Measurements from ENCODE around the gene FYN. TPM values are rescaled to one million over a fixed set of nuclear protein-coding genes. Genes with fewer than 3 reads are reported as not detected.
A peak's percentile ranks its signal among the peaks of the same experiment; 100 is the strongest.

Gene FYN
- total and polyA plus RNA-seq, 10 of the 15 experiments (the other 5 are each of a cell fraction or from before 2014, with no cell fraction given): 51.4 to 247 (median 138) TPM

DNA sequence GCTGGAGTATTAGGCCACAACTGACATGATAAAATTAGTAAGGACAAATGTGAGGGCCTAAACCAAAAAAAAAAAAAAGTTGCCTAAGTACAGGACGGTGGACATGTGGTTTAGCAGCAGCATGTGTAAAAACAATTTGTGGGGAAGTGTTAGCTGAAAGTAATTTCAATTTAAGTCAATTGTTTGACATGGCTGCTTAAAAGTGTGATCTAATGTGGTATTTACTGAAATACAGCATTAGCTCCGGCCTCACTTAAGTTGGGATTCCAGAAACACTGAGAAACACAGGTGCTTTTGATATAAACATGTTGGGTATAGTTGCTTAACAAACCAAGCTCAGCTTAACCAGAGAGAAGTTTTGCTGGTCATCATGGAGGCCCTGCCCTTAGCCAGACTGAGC, 119.7 kb downstream of the FYN start (continued):
- TF ChIP-seq, protein P1, sequence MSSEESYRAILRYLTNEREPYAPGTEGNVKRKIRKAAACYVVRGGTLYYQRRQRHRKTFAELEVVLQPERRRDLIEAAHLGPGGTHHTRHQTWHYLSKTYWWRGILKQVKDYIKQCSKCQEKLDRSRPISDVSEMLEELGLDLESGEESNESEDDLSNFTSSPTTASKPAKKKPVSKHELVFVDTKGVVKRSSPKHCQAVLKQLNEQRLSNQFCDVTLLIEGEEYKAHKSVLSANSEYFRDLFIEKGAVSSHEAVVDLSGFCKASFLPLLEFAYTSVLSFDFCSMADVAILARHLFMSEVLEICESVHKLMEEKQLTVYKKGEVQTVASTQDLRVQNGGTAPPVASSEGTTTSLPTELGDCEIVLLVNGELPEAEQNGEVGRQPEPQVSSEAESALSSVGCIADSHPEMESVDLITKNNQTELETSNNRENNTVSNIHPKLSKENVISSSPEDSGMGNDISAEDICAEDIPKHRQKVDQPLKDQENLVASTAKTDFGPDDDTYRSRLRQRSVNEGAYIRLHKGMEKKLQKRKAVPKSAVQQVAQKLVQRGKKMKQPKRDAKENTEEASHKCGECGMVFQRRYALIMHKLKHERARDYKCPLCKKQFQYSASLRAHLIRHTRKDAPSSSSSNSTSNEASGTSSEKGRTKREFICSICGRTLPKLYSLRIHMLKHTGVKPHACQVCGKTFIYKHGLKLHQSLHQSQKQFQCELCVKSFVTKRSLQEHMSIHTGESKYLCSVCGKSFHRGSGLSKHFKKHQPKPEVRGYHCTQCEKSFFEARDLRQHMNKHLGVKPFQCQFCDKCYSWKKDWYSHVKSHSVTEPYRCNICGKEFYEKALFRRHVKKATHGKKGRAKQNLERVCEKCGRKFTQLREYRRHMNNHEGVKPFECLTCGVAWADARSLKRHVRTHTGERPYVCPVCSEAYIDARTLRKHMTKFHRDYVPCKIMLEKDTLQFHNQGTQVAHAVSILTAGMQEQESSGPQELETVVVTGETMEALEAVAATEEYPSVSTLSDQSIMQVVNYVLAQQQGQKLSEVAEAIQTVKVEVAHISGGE (CRISPR knock-in tag; IDR thresholded peaks at IDR 0.05): no peak
- TF ChIP-seq MEF2B (IDR thresholded peaks at IDR 0.05; ENCODE audit: partially characterized antibody, poor library complexity, severe bottlenecking): no peak
- peak; percentile 83 for TF ChIP-seq RUNX3 (IDR thresholded peaks at IDR 0.05; ENCODE audit: low read length)
- TF ChIP-seq HDAC2 (IDR thresholded peaks at IDR 0.05): no peak
- no peak for TF ChIP-seq RB1 (IDR thresholded peaks at IDR 0.05; ENCODE audit: borderline replicate concordance)
- TF ChIP-seq, protein P2, sequence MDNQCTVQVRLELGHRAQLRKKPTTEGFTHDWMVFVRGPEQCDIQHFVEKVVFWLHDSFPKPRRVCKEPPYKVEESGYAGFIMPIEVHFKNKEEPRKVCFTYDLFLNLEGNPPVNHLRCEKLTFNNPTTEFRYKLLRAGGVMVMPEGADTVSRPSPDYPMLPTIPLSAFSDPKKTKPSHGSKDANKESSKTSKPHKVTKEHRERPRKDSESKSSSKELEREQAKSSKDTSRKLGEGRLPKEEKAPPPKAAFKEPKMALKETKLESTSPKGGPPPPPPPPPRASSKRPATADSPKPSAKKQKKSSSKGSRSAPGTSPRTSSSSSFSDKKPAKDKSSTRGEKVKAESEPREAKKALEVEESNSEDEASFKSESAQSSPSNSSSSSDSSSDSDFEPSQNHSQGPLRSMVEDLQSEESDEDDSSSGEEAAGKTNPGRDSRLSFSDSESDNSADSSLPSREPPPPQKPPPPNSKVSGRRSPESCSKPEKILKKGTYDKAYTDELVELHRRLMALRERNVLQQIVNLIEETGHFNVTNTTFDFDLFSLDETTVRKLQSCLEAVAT (IDR thresholded peaks at IDR 0.05): peak; percentile 45; the same call in 1 of the 2 replicates
- no peak for TF ChIP-seq BRCA1 (IDR thresholded peaks at IDR 0.05; ENCODE audit: low read depth, low read length)
- TF ChIP-seq YBX1 (IDR thresholded peaks at IDR 0.05): no peak
- TF ChIP-seq CBX5 (IDR thresholded peaks at IDR 0.05; ENCODE audit: low read depth): no peak
- no peak for TF ChIP-seq MXI1 (IDR thresholded peaks at IDR 0.05; ENCODE audit: low read depth, low read length)
- TF ChIP-seq MTA3 (IDR thresholded peaks at IDR 0.05; ENCODE audit: borderline replicate concordance, low read length): no peak
- TF ChIP-seq, protein P3, sequence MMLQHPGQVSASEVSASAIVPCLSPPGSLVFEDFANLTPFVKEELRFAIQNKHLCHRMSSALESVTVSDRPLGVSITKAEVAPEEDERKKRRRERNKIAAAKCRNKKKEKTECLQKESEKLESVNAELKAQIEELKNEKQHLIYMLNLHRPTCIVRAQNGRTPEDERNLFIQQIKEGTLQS (IDR thresholded peaks at IDR 0.05; ENCODE audit: borderline replicate concordance, extremely low read depth, low read depth, low read length): no peak
- no peak for TF ChIP-seq KDM1A (IDR thresholded peaks at IDR 0.05; ENCODE audit: borderline replicate concordance)
- TF ChIP-seq PML (IDR thresholded peaks at IDR 0.05; ENCODE audit: low read length): no peak
- no peak for TF ChIP-seq CREB1 (IDR thresholded peaks at IDR 0.05; ENCODE audit: low read depth)
- no peak for TF ChIP-seq STAT1 (conservative IDR thresholded peaks at IDR 0.05)
- TF ChIP-seq, protein P4, sequence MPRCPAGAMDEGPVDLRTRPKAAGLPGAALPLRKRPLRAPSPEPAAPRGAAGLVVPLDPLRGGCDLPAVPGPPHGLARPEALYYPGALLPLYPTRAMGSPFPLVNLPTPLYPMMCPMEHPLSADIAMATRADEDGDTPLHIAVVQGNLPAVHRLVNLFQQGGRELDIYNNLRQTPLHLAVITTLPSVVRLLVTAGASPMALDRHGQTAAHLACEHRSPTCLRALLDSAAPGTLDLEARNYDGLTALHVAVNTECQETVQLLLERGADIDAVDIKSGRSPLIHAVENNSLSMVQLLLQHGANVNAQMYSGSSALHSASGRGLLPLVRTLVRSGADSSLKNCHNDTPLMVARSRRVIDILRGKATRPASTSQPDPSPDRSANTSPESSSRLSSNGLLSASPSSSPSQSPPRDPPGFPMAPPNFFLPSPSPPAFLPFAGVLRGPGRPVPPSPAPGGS (IDR thresholded peaks at IDR 0.05; ENCODE audit: borderline replicate concordance, insufficient read depth, low read depth, low read length, poor library complexity, severe bottlenecking): no peak
- TF ChIP-seq ETV6 (conservative IDR thresholded peaks at IDR 0.05 in 1 of 2, IDR thresholded peaks at IDR 0.05 in 1 of 2; ENCODE audit: borderline replicate concordance in 1 of 2, low read depth in 1 of 2): no peak
- no peak for TF ChIP-seq HCFC1 (IDR thresholded peaks at IDR 0.05; ENCODE audit: low read length)
- no peak for TF ChIP-seq CBFB (IDR thresholded peaks at IDR 0.05; ENCODE audit: low read depth)
- peak in 1 of 2 experiments; percentile 54; a peak in 1 of 4 replicates for TF ChIP-seq EP300 (IDR thresholded peaks at IDR 0.05; ENCODE audit: borderline replicate concordance in 1 of 2, control insufficient read depth in 1 of 2, low read depth in 2 of 2, low read length in 2 of 2)
- no peak for TF ChIP-seq MYB (IDR thresholded peaks at IDR 0.05; ENCODE audit: borderline replicate concordance, low read depth, low read length)
- TF ChIP-seq SMC3 (IDR thresholded peaks at IDR 0.05; ENCODE audit: borderline replicate concordance, low read length): no peak
- TF ChIP-seq TCF7 (IDR thresholded peaks at IDR 0.05; ENCODE audit: borderline replicate concordance): no peak
- TF ChIP-seq CBX3 (IDR thresholded peaks at IDR 0.05; ENCODE audit: borderline replicate concordance, low read depth): no peak
